Mucosa of rectum (tissue), 2 donors: ENCODE results near the gene DDX1.

Source experiments
- H3K27ac ChIP-seq, 2 donors: one replicate each; pipeline ENCODE4 v1.7.0; 2013; ENCODE audit warnings: inconsistent platforms in 2 of 2, low read depth in 2 of 2, low read length in 2 of 2
- H3K27me3 ChIP-seq, 2 donors: one replicate each; pipeline ENCODE4 v1.7.0; 2013; ENCODE audit warnings: low read length in 2 of 2; ENCODE audit not compliant: control insufficient read depth in 2 of 2, insufficient read depth in 2 of 2
- H3K36me3 ChIP-seq, 2 donors: one replicate each; pipeline ENCODE4 v1.7.0; 2013; ENCODE audit warnings: low read length in 2 of 2; ENCODE audit not compliant: control insufficient read depth in 2 of 2, insufficient read depth in 2 of 2
- H3K4me1 ChIP-seq, 2 donors: one replicate each; pipeline ENCODE4 v1.7.0; 2013; ENCODE audit warnings: low read length in 2 of 2, mild to moderate bottlenecking in 1 of 2; ENCODE audit not compliant: control insufficient read depth in 2 of 2, insufficient read depth in 2 of 2
- H3K4me3 ChIP-seq, 2 donors: one replicate each; pipeline ENCODE4 v1.7.0; 2013; ENCODE audit warnings: low read length in 2 of 2
- H3K9ac ChIP-seq, 2 donors: one replicate each; pipeline ENCODE4 v1.7.0; 2013; ENCODE audit warnings: low read length in 2 of 2, low read depth in 1 of 2, mild to moderate bottlenecking in 1 of 2
- H3K9me3 ChIP-seq, 2 donors: one replicate each; pipeline ENCODE4 v1.7.0; 2013; ENCODE audit warnings: low read length in 2 of 2; ENCODE audit not compliant: control insufficient read depth in 2 of 2
- donor health status: healthy.
- donor health status: Normal muscosa, but diverticular disease.

DDX1 gene

DNA sequence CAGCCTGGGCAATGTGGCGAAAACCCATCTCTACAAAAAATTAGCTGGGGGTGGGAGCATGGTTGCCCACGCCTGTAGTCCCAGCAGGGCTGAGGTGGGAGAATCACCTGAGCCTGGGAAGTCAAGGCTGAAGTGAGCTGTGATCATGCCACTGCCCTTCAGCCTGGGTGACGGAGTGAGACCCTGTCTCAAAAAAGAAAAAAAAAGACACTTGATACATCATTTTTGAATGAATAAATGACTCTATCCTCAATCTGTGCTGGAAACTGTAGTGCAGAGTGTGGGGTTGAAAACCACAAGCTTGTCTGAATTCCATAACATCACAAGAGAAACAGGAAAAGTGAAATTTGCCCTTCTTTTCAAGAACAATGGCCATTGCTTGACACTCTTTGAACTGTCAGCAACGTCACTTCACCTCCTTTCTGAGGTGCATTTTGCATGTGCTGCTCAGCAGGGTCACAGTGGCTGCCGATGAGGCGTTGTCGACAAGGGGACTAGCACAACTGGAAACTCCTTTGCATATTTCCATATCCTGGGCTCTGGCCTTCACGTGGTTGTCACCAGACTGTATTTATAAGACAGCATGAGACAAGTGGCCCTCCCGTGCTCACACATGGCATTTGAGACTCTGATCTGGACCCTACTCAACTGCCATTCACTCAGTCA, 54.2 kb downstream of the DDX1 start:
- Histone ChIP-seq H3K9me3 (no peaks in the 10 kb centered on the region), H3K4me1 (no peaks in the 10 kb centered on the region), H3K27ac (no peak overlapping the region), H3K27me3 (no peaks in the 10 kb centered on the region), H3K36me3 (no peaks in the 10 kb centered on the region), H3K9ac (no peak overlapping the region), H3K4me3 (no peak overlapping the region)

- Histone ChIP-seq H3K27me3 (no peaks in the 10 kb centered on the region), H3K4me1 (no peaks in the 10 kb centered on the region), H3K27ac (no peak overlapping the region), H3K9ac (no peak overlapping the region), H3K4me3 (no peak overlapping the region), H3K36me3 (no peaks in the 10 kb centered on the region), H3K9me3 (no peaks in the 10 kb centered on the region)
Observed at GRCh38 chr2:15646661-15647060, 55.0 kb downstream of the DDX1 start.

DNA sequence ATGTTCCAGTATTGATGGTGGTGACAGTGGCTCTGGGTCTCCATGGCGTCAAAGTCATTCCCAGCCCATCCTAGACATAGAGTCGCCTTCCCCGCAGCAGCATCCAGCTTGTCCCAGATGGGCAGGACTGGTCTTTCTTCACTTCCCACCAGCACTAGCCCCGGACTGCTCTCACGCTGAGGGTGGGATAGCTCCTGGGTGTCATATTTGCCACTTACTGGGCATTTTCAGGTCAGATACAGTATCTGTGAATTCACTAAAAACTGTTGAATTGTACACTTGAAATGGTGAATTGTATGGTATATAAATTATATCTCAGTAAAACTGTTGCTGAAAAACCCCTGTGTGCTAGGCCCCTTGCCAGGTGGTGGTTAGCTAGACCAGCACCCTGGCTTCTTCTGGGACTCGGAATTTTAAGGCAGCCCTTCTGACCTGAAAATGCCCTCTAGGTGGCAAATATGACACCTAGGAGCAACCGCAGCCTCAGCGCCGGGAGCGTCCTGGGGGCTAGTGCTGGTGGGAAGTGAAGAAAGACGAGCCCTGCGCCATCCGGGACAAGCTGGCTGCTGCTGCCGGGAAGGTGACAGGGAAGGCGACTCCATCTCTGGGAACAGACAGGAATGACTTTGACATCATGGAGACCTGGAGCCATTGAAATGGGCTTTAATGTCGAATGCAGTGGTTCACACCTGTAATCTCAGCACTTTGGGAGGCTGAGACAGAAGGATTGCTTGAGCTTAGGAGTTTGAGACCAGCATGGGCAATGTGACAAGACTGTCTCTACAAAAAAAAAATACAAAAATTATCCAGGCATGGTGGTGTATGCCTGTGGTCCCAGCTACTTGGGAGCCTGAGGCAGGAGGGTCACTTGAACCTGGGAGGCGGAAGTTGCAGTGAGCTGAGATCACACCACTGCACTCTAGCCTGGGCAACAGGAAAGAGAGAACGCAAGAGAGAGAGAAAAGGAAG, 56.2 kb downstream of the DDX1 start:
- Histone ChIP-seq H3K27me3 (no peaks in the 10 kb centered on the region), H3K27ac (no peak overlapping the region), H3K4me1 (no peaks in the 10 kb centered on the region), H3K36me3 (no peaks in the 10 kb centered on the region), H3K4me3 (no peak overlapping the region), H3K9ac (no peak overlapping the region), H3K9me3 (no peaks in the 10 kb centered on the region)

GRCh38 chr2:15648593-15649525, 57.2 kb downstream of the DDX1 start:
- no peak overlapping the region for H3K27ac ChIP-seq
- no peak overlapping the region for H3K9ac ChIP-seq
- no peak overlapping the region for H3K4me3 ChIP-seq
- H3K27me3 ChIP-seq = no peaks in the 10 kb centered on the region
- no peaks in the 10 kb centered on the region for H3K4me1 ChIP-seq
- H3K36me3 ChIP-seq = no peaks in the 10 kb centered on the region
- no peaks in the 10 kb centered on the region for H3K9me3 ChIP-seq

DNA sequence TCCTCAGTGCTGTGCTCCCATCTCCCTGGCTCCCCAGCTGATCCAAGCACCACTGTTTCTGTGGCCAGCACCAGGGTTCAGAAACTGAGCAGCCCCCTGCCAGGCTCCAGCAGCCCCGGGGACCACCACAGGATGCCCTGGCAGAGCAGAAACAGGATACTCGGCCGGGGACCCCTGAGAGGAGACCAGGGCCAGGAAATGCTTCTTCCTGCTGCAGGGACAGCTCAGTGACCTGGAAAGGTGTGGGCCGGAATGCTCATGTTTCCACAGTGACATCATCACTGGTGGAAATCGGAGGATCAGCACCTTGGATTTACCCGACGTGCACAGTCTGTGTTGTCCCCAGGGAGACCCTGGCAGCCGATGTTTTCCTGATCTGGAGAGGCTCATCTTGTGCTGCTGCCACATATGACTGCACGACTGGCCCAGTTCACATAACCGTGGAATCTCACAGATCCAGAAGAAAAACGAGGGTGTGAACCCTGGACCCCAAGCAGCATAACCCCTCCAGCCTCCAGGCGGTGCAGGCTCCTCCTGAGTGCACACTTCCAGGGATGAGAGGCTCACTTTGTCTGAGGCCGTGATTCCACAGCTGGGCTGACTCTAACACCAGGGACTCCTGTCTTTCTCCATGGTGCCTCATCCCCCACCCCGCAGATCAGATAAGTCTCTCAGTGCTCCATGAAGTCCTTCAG, 58.0 kb downstream of the DDX1 start:
- no peak overlapping the region for H3K9ac ChIP-seq
- no peak overlapping the region for H3K27ac ChIP-seq
- H3K9me3 ChIP-seq = no peaks in the 10 kb centered on the region
- no peaks in the 10 kb centered on the region for H3K27me3 ChIP-seq
- H3K36me3 ChIP-seq = no peaks in the 10 kb centered on the region
- no peaks in the 10 kb centered on the region for H3K4me1 ChIP-seq
- no peak overlapping the region for H3K4me3 ChIP-seq

DNA sequence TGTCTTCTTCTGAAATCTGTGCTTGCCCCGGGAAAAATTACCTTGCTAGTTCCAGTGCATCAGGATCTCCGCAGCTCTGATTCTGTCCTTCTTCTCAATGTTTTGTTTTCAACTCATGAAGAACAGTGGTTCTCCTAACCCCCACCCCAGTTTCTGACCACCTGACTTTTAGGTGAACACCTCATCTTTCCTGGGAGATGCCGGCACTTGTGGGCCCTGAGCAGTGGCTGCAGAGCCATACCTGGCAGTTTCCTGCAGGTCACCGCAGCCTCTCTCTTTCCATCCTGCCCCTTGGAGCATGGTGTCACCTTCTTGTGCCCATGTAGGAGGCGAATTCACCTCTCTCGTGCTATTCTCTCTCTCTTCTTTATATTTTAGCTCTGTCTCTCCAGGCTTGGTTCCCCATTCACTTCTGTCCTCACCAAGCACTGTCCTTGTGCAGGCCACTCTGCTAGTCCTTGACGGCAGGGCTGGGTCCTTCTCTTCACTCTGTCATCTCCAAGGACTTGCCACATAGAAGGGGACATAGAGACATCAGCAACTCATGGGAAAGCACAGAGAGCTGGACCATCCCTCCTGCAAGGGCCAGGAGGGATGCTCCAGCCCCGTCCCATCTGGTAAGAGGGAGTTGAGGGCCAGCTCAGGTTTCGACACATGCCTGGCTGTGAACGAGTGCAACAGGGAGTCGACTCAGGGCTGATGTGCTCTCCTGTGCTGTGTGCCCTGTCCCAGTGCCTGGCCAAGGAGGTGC, 59.1 kb downstream of the DDX1 start:
- H3K36me3 ChIP-seq = no peaks in the 10 kb centered on the region
- H3K9me3 ChIP-seq = no peaks in the 10 kb centered on the region
- no peak overlapping the region for H3K27ac ChIP-seq
- no peaks in the 10 kb centered on the region for H3K4me1 ChIP-seq
- H3K4me3 ChIP-seq = no peak overlapping the region
- H3K9ac ChIP-seq = no peak overlapping the region
- H3K27me3 ChIP-seq = no peaks in the 10 kb centered on the region

GRCh38 chr2:15651367-15651727, 59.7 kb downstream of the DDX1 start:
- no peak overlapping the region for H3K27ac ChIP-seq
- H3K36me3 ChIP-seq = no peaks in the 10 kb centered on the region
- no peak overlapping the region for H3K4me3 ChIP-seq
- no peak overlapping the region for H3K9ac ChIP-seq
- no peaks in the 10 kb centered on the region for H3K9me3 ChIP-seq
- H3K27me3 ChIP-seq = no peaks in the 10 kb centered on the region
- no peaks in the 10 kb centered on the region for H3K4me1 ChIP-seq

- Histone ChIP-seq H3K36me3 (no peaks in the 10 kb centered on the region), H3K27me3 (no peaks in the 10 kb centered on the region), H3K27ac (no peak overlapping the region), H3K9ac (no peak overlapping the region), H3K9me3 (no peaks in the 10 kb centered on the region), H3K4me1 (no peaks in the 10 kb centered on the region), H3K4me3 (no peak overlapping the region)
Observed at GRCh38 chr2:15652252-15652651, 60.6 kb downstream of the DDX1 start.

- Histone ChIP-seq H3K36me3 (no peaks in the 10 kb centered on the region), H3K9ac (no peak overlapping the region), H3K27me3 (no peaks in the 10 kb centered on the region), H3K27ac (no peak overlapping the region), H3K4me3 (no peak overlapping the region), H3K4me1 (no peaks in the 10 kb centered on the region), H3K9me3 (no peaks in the 10 kb centered on the region)
Observed at GRCh38 chr2:15652801-15653200, 61.1 kb downstream of the DDX1 start.
